Measurements from ENCODE around the gene TNK1. TPM values are rescaled to one million over a fixed set of nuclear protein-coding genes. Genes with fewer than 3 reads are reported as not detected.

The TNK1 gene
- total RNA-seq, 1 experiment from 2014 or later = 10.1 TPM

DNA sequence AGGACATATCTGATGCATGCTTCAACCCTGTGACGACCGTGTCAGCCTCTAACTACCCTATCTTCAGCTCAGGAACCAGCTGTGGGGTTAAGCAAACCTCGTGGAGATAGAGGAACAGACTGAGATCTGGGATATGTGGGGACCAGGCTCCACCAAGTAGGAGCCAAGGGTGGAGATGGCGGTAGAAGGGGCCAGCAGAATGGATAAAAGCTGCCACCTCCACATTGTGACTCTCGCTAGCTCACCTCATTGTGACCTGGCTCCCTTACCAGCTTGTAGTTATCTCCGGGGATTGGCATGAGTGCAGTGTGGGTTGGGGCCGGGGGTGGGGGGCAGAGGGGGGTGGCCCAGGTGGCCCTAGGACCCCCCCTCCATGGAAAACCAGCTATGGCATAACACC is 44.4 kb downstream of the TNK1 start, which contains the start of gene SPEM2:
Gene SPEM2, plus strand, starts transcription at position 301 of the 400 bp plus-strand sequence. Its CDS starts 73 bp downstream, at position 374.
- no peak within 1 kb of the TSS; a peak in 1 of 7 replicates for H3K27ac Mint-ChIP-seq
- H3K27me3 Mint-ChIP-seq (ENCODE audit: low read depth) = peaks cover 9% of the 10 kb centered on the region
- Histone ChIP-seq H3K56ac (ENCODE audit: insufficient read length, low read depth, low read length) (no peak within 1 kb of the TSS), H3K9me3 (ENCODE audit: control insufficient read depth, low read depth, low read length) (no peaks in the 10 kb centered on the region), H4K8ac (replicated peaks; ENCODE audit: insufficient read length, low read depth, low read length) (no peak within 1 kb of the TSS), H4K91ac (ENCODE audit: insufficient read length, low read depth, low read length) (no peak within 1 kb of the TSS), H2AK5ac (ENCODE audit: insufficient read length, low read length) (no peak within 1 kb of the TSS), H4K5ac (ENCODE audit: insufficient read length, low read depth, low read length) (no peak within 1 kb of the TSS), H4K20me1 (ENCODE audit: control insufficient read depth, insufficient read depth, insufficient read length) (no peaks in the 10 kb centered on the region), H3K23me2 (ENCODE audit: insufficient read length, low read depth, low read length, poor library complexity, severe bottlenecking) (no peaks in the 10 kb centered on the region), H2BK5ac (ENCODE audit: insufficient read length, low read length) (no peak within 1 kb of the TSS), H2BK20ac (ENCODE audit: low read depth, low read length, poor library complexity, severe bottlenecking) (no peak within 1 kb of the TSS), H3T11ph (ENCODE audit: low read length) (no peak within 1 kb of the TSS), H3K14ac (ENCODE audit: insufficient read depth, low read length) (no peak within 1 kb of the TSS), H2AFZ (ENCODE audit: low read length) (no peak within 1 kb of the TSS), H3K79me2 (ENCODE audit: insufficient read depth, low read length) (no peaks in the 10 kb centered on the region), H3K9ac (ENCODE audit: extremely low read depth, insufficient read length, low read length) (no peak within 1 kb of the TSS), H2BK12ac (ENCODE audit: insufficient read length, low read depth, low read length) (no peak within 1 kb of the TSS), H2BK120ac (ENCODE audit: low read depth, low read length, poor library complexity, severe bottlenecking) (no peak within 1 kb of the TSS), H3K23ac (ENCODE audit: insufficient read length, low read depth, low read length) (no peak within 1 kb of the TSS), H3K18ac (ENCODE audit: insufficient read length, low read depth, low read length) (no peak within 1 kb of the TSS), H3K4me2 (ENCODE audit: insufficient read depth, insufficient read length, low read length) (no peak within 1 kb of the TSS), H3K79me1 (ENCODE audit: insufficient read depth, low read depth, low read length, poor library complexity, severe bottlenecking) (no peaks in the 10 kb centered on the region), H3K27ac (ENCODE audit: insufficient read length, low read depth, low read length) (no peak within 1 kb of the TSS), H2BK15ac (ENCODE audit: low read depth, low read length) (no peak within 1 kb of the TSS), H3K27me3 (ENCODE audit: insufficient read depth, low read length) (no peaks in the 10 kb centered on the region), H3K4ac (ENCODE audit: low read depth, low read length) (no peak within 1 kb of the TSS), H3K4me1 (ENCODE audit: insufficient read depth, low read length) (no peaks in the 10 kb centered on the region)
- no peak for DNase-seq
- H3K4me1 Mint-ChIP-seq = peaks cover 0 to 6% of the 10 kb centered on the region in 2 experiments; a peak in 2 of 4 replicates
- no CpG with 5 or more reads among the region's 7 CpGs for WGBS (ENCODE audit: extremely low coverage, insufficient read length, low lambda C conversion rate)
- no peak within 1 kb of the TSS for H3K4me3 Mint-ChIP-seq
- TF ChIP-seq, protein P1, sequence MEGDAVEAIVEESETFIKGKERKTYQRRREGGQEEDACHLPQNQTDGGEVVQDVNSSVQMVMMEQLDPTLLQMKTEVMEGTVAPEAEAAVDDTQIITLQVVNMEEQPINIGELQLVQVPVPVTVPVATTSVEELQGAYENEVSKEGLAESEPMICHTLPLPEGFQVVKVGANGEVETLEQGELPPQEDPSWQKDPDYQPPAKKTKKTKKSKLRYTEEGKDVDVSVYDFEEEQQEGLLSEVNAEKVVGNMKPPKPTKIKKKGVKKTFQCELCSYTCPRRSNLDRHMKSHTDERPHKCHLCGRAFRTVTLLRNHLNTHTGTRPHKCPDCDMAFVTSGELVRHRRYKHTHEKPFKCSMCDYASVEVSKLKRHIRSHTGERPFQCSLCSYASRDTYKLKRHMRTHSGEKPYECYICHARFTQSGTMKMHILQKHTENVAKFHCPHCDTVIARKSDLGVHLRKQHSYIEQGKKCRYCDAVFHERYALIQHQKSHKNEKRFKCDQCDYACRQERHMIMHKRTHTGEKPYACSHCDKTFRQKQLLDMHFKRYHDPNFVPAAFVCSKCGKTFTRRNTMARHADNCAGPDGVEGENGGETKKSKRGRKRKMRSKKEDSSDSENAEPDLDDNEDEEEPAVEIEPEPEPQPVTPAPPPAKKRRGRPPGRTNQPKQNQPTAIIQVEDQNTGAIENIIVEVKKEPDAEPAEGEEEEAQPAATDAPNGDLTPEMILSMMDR (conservative IDR thresholded peaks at IDR 0.05) = no peak
- H3K9me3 Mint-ChIP-seq = no peaks in the 10 kb centered on the region; a peak in 1 of 5 replicates
- H3K36me3 Mint-ChIP-seq (ENCODE audit: insufficient read depth in 1 of 3, low read depth in 3 of 3) = no peaks in the 10 kb centered on the region

Data from H9 (cell line).